Measurements from ENCODE around the gene TOR2A.

- TF ChIP-seq CTCF (conservative IDR thresholded peaks at IDR 0.05; ENCODE audit: low read length): peak; percentile 69
- no peak for TF ChIP-seq EZH2phosphoT487 (IDR thresholded peaks at IDR 0.05; ENCODE audit: borderline replicate concordance)
Measured at GRCh38 chr9:127763918-127764384, 28.9 kb upstream of the TOR2A start.

Data from Loucy (cell line).